Lung (tissue), 12 donors: ENCODE results near the gene GIT2. TPM values are rescaled to one million over a fixed set of nuclear protein-coding genes. Genes with fewer than 3 reads are reported as not detected.
"Not testable (repeated sequence)": the region's sequence is repeated elsewhere in the genome, so short reads cannot be mapped to it uniquely, and the experiment has no call there.

Experiments
- ATAC-seq: fragments of 200-7000 bp; cut with Tn5 transposase; one replicate; pipeline ENCODE4 v1.9.1; 2020; ENCODE audit warnings: moderate number of reproducible peaks; ENCODE audit not compliant: insufficient read depth, low FRiP score
- DNase-seq, 3 donors: peaks; one replicate each; pipeline ENCODE4 v3.0.0-alpha.2; 2013 to 2017
- H3K27ac ChIP-seq, 2 donors: one replicate each; pipeline ENCODE4 v1.5.1; 2013; ENCODE audit warnings: mild to moderate bottlenecking in 2 of 2, moderate library complexity in 2 of 2, control low read depth in 1 of 2, inconsistent platforms in 1 of 2, low read depth in 1 of 2, low read length in 1 of 2
- H3K27me3 ChIP-seq, 3 donors: one replicate each; pipeline ENCODE4 v1.5.1; 2013; ENCODE audit warnings: low read length in 2 of 3; ENCODE audit not compliant: control insufficient read depth in 3 of 3, insufficient read depth in 3 of 3
- H3K36me3 ChIP-seq, 4 donors: one replicate each; pipeline ENCODE4 v1.5.1; 2013; ENCODE audit warnings: low read length in 4 of 4, mild to moderate bottlenecking in 1 of 4, moderate library complexity in 1 of 4; ENCODE audit not compliant: control insufficient read depth in 4 of 4, insufficient read depth in 4 of 4
- H3K4me1 ChIP-seq, 5 donors: one replicate each; pipeline ENCODE4 v1.5.1; 2013; ENCODE audit warnings: low read length in 5 of 5, mild to moderate bottlenecking in 2 of 5, moderate library complexity in 1 of 5; ENCODE audit not compliant: control insufficient read depth in 5 of 5, insufficient read depth in 5 of 5
- H3K4me3 ChIP-seq: one replicate; pipeline ENCODE4 v1.5.1; 2013; ENCODE audit warnings: mild to moderate bottlenecking, control low read depth, moderate library complexity
- H3K9ac ChIP-seq, 2 donors: one replicate each; pipeline ENCODE4 v1.5.1; 2013; ENCODE audit warnings: low read length in 2 of 2, control low read depth in 1 of 2; ENCODE audit not compliant: insufficient read depth in 1 of 2
- H3K9me3 ChIP-seq, 4 donors: one replicate each; pipeline ENCODE4 v1.5.1; 2013; ENCODE audit warnings: low read length in 3 of 4, mild to moderate bottlenecking in 1 of 4, moderate library complexity in 1 of 4; ENCODE audit not compliant: control insufficient read depth in 4 of 4, insufficient read depth in 3 of 4
- WGBS, 2 donors: extraction: QIAGEN DNeasy Blood & Tissue Kit; methylation state at CpG; one replicate each; pipeline ENCODE4 v1.1.7; 2013; 5-methylcytosine and 5-hydroxymethylcytosine counted together
- polyA plus RNA-seq, 2 donors: library from polyadenylated mRNA; stranded (reverse); fragments of 200-250 nt; gene quantifications; one replicate each; pipeline ENCODE4 v1.2.1, GENCODE V29; 2013
- total RNA-seq, 2 donors: library from RNA; depleted of rRNA in 1 of 2; stranded (reverse); fragments of >200 nt in 1 of 2; gene quantifications; one replicate each; pipeline ENCODE4 v1.2.1, GENCODE V29; 2014 to 2021
- TF ChIP-seq, protein P1 (sequence below): IDR thresholded peaks from 2 replicates; pipeline ENCODE4 v1.5.1; 2012; ENCODE audit warnings: mild to moderate bottlenecking; ENCODE audit errors: control extremely low read depth, extremely low read depth
- donor health status: control.
- donor health status: control.
- donor health status: Bipolar disorder and iron deficiency.
- donor health status: healthy.
- donor health status: DM: yes; HTN: yes; CAD: no.

The GIT2 gene
- total and polyA plus RNA-seq, 4 donors: 13.5 to 75.8 (median 40.1) TPM

DNA sequence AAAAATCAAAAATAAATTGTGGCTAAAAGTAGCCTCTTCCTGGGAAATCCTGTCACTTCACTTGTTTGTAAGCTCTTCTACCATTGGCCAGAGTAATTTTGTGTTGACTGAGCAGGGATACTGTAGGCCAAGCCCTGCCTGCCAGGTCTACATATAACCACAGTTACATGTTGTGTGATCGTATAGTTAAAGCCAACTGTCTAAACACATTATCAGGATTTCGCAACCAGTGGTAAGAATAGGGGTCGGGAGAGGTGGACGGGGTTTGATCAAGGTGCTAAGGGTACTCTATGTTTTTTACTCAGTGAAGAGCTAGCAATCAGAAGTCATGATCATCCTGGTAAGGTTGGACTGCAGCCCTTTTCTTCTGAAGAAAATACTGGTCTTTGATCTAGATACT lies 16.5 kb upstream of the GIT2 start:
- H3K27ac ChIP-seq: peak overlapping the region in 1 of 2 donors; percentile 14

GRCh38 chr12:110012137-110012536 lies 16.0 kb upstream of the GIT2 start:
- Histone ChIP-seq H3K36me3 (peaks cover 0 to 32% (median 16%) of the 10 kb centered on the region in 4 donors), H3K4me3 (no peak overlapping the region), H3K9me3 (no peaks in the 10 kb centered on the region), H3K9ac (no peak overlapping the region), H3K27ac (peak overlapping the region in 1 of 2 donors; percentile 14), H3K4me1 (peaks cover 0 to 1% (median 0%) of the 10 kb centered on the region in 5 donors), H3K27me3 (no peaks in the 10 kb centered on the region)
- TF ChIP-seq, protein P1, sequence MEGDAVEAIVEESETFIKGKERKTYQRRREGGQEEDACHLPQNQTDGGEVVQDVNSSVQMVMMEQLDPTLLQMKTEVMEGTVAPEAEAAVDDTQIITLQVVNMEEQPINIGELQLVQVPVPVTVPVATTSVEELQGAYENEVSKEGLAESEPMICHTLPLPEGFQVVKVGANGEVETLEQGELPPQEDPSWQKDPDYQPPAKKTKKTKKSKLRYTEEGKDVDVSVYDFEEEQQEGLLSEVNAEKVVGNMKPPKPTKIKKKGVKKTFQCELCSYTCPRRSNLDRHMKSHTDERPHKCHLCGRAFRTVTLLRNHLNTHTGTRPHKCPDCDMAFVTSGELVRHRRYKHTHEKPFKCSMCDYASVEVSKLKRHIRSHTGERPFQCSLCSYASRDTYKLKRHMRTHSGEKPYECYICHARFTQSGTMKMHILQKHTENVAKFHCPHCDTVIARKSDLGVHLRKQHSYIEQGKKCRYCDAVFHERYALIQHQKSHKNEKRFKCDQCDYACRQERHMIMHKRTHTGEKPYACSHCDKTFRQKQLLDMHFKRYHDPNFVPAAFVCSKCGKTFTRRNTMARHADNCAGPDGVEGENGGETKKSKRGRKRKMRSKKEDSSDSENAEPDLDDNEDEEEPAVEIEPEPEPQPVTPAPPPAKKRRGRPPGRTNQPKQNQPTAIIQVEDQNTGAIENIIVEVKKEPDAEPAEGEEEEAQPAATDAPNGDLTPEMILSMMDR: no peak
- 70 to 75% methylated on average over 6 of the region's 6 CpGs for WGBS, 2 donors
- no peak for DNase-seq
- peak; percentile 27 for ATAC-seq

More for the DNA sequence above, 16.5 kb upstream of the GIT2 start:
- WGBS, 2 donors: 68 to 72% methylated on average over 4 of the region's 4 CpGs
- DNase-seq (no peak), ATAC-seq (no peak)
- H3K4me3 ChIP-seq: no peak overlapping the region
- H3K4me1 ChIP-seq: peaks cover 0 to 1% (median 0%) of the 10 kb centered on the region in 5 donors
- no peaks in the 10 kb centered on the region for H3K27me3 ChIP-seq
- no peaks in the 10 kb centered on the region for H3K9me3 ChIP-seq
- TF ChIP-seq, protein P1: no peak
- peaks cover 0 to 32% (median 16%) of the 10 kb centered on the region in 4 donors for H3K36me3 ChIP-seq
- no peak overlapping the region for H3K9ac ChIP-seq

DNA sequence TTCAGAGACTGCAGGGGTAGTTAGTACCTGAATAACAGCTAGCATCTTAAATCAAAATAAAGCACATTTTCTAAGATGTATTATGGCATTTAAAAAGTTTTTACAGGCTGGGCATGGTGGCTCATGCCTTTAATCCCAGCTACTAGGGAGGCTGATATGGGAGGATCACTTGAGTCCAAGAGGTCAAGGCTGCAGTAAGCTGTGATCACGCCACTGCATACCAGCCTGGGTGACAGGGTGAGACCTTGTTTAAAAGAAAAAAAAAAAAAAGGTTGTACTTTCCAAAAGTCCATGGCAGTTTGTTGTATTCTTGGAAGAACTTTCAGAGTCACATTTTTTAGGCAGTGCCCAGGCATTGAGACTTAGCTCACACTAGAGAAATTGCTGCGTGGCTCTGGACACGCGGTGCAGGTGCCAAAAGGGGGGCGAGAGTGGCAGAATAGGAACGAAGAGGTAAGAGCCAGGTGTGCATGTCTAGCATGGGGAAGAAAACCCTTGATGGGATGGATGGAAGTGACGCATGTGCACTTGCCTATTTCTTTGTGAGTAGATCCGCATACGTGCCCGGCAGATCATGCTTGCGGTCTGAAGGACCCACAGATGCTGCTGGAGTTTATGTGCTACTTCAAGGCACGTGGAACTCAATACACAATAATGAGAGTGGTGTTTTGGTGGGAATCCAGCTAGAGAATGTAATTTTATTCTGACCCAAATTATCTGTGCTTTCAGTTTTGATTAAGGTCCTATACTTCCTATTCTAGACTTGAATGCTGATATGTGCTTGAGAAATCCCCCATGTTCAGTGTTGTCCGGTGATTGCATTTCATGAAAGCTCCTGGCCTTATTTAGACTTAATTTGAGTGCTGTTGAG lies 14.9 kb upstream of the GIT2 start:
- no peak for ATAC-seq

DNA sequence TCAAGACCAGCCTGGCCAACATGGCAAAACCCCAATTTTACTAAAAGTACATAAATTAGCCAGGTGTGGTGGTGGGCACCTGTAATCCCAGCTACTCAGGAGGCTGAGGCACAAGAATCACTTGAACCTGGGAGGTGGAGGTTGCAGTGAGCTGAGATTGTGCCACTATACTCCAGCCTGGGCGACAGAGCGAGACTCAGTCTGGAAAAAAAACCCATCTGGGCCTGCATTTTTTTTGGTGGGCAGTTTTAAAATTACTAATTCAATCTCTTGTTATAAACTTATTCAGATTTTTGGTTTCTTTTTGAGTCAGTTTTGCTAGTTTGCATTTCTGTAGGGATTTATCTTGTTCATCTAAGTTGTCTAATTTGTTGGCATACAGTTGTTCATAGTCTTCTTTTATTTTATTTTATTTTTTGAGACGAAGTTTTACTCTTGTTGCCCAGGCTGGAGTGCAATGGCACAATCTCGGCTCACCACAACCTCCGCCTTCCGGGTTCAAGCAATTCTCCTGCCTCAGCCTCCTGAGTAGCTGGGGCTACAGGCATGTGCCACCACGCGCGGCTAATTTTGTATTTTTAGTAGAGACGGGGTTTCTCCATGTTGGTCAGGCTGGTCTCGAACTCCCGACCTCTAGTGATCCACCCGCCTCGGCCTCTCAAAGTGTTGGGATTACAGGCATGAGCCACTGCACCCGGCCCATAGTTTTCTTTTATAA lies 12.7 kb upstream of the GIT2 start:
- H3K27ac ChIP-seq, H3K27me3 ChIP-seq, H3K4me1 ChIP-seq, H3K9ac ChIP-seq, ATAC-seq, DNase-seq, H3K4me3 ChIP-seq, H3K9me3 ChIP-seq: not testable (repeated sequence)
- 92 to 95% methylated on average over 15 of the region's 15 CpGs for WGBS, 2 donors
- H3K36me3 ChIP-seq: peaks cover 0 to 13% (median 8%) of the 10 kb centered on the region in 4 donors

More for the DNA sequence above, 14.9 kb upstream of the GIT2 start:
- 83 to 84% methylated on average over 13 of the region's 13 CpGs for WGBS, 2 donors
- H3K27me3 ChIP-seq: no peaks in the 10 kb centered on the region
- no peak overlapping the region for H3K27ac ChIP-seq
- H3K9me3 ChIP-seq: no peaks in the 10 kb centered on the region
- peaks cover 0 to 28% (median 14%) of the 10 kb centered on the region in 4 donors for H3K36me3 ChIP-seq
- H3K4me3 ChIP-seq: no peak overlapping the region
- TF ChIP-seq, protein P1: no peak
- no peak for DNase-seq
- peaks cover 0 to 1% (median 0%) of the 10 kb centered on the region in 5 donors for H3K4me1 ChIP-seq
- H3K9ac ChIP-seq: no peak overlapping the region
